ENCODE measurements around the gene CRISP1. TPM values are rescaled to one million over a fixed set of nuclear protein-coding genes. Genes with fewer than 3 reads are reported as not detected.

CRISP1 gene
- total and polyA plus RNA-seq, 9 of the 15 experiments (the other 6 are each of a cell fraction or from before 2014, with no cell fraction given) = not detected

GRCh38 chr6:49888742-49889431, 22.6 kb upstream of the CRISP1 start (continued):
- no peak for TF ChIP-seq ZNF551 (CRISPR knock-in tag; IDR thresholded peaks at IDR 0.05)
- 0 out of 2 replicates have a peak, but pooled peaks have one; percentile 43 for TF ChIP-seq ERF (CRISPR knock-in tag; IDR thresholded peaks at IDR 0.05)
- TF ChIP-seq, protein P1, sequence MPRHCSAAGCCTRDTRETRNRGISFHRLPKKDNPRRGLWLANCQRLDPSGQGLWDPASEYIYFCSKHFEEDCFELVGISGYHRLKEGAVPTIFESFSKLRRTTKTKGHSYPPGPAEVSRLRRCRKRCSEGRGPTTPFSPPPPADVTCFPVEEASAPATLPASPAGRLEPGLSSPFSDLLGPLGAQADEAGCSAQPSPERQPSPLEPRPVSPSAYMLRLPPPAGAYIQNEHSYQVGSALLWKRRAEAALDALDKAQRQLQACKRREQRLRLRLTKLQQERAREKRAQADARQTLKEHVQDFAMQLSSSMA (CRISPR knock-in tag; IDR thresholded peaks at IDR 0.05) = no peak
- TF ChIP-seq NFATC3 (IDR thresholded peaks at IDR 0.05) = no peak
- TF ChIP-seq HNRNPL (IDR thresholded peaks at IDR 0.05; ENCODE audit: low read depth, low read length) = no peak
- peak; percentile 88 for TF ChIP-seq MEIS2 (IDR thresholded peaks at IDR 0.05; ENCODE audit: partially characterized antibody)
- no peak for TF ChIP-seq HMG20A (CRISPR knock-in tag; conservative IDR thresholded peaks at IDR 0.05)
- TF ChIP-seq ZBTB49 (CRISPR knock-in tag; IDR thresholded peaks at IDR 0.05; ENCODE audit: borderline replicate concordance) = no peak
- TF ChIP-seq AFF1 (IDR thresholded peaks at IDR 0.05; ENCODE audit: low read depth in 1 of 2, partially characterized antibody in 2 of 2) = peak; percentile 83 to 92
- peak; percentile 32; the same call in 1 of the 2 replicates for TF ChIP-seq MAFG (tag; conservative IDR thresholded peaks at IDR 0.05)
- TF ChIP-seq FOXM1 (IDR thresholded peaks at IDR 0.05; ENCODE audit: low read depth) = peak; percentile 97
- no peak for TF ChIP-seq FOXM1 (CRISPR knock-in tag; IDR thresholded peaks at IDR 0.05; ENCODE audit: low read depth)
- TF ChIP-seq BRD9 (IDR thresholded peaks at IDR 0.05; ENCODE audit: low read depth, partially characterized antibody) = peak; percentile 97
- TF ChIP-seq, protein P2, sequence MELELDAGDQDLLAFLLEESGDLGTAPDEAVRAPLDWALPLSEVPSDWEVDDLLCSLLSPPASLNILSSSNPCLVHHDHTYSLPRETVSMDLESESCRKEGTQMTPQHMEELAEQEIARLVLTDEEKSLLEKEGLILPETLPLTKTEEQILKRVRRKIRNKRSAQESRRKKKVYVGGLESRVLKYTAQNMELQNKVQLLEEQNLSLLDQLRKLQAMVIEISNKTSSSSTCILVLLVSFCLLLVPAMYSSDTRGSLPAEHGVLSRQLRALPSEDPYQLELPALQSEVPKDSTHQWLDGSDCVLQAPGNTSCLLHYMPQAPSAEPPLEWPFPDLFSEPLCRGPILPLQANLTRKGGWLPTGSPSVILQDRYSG (tag; conservative IDR thresholded peaks at IDR 0.05; ENCODE audit: low read depth) = peak; percentile 52; the same call in 1 of the 2 replicates
- TF ChIP-seq STAG1 (CRISPR knock-in tag; IDR thresholded peaks at IDR 0.05; ENCODE audit: borderline replicate concordance) = no peak
- TF ChIP-seq RBM25 (IDR thresholded peaks at IDR 0.05; ENCODE audit: low read depth, low read length, severe bottlenecking) = no peak
- no peak for TF ChIP-seq PCBP1 (IDR thresholded peaks at IDR 0.05; ENCODE audit: low read depth, low read length, poor library complexity, severe bottlenecking)

Data from K562 (cell line).